Measurements from ENCODE around the gene LIN7A. TPM values are rescaled to one million over a fixed set of nuclear protein-coding genes. Genes with fewer than 3 reads are reported as not detected.
A peak's percentile ranks its signal among the peaks of the same experiment; 100 is the strongest.

The LIN7A gene
- total RNA-seq, 4 donors from 2014 or later, result 5.0 to 28.2 (median 20.7) TPM

GRCh38 chr12:80946591-80946990 is 8.9 kb upstream of the LIN7A start:
- no peaks in the 10 kb centered on the region for H3K27me3 ChIP-seq
- H3K4me3 ChIP-seq, result no peak overlapping the region
- H3K9me3 ChIP-seq, result no peaks in the 10 kb centered on the region
- no peaks in the 10 kb centered on the region for H3K4me1 ChIP-seq
- H3K27ac ChIP-seq, result no peak overlapping the region
- no peaks in the 10 kb centered on the region for H3K36me3 ChIP-seq
- no peak for TF ChIP-seq POLR2A (IDR thresholded peaks at IDR 0.05)
- TF ChIP-seq CTCF (IDR thresholded peaks at IDR 0.05), result peak in 3 of 6 experiments; percentile 30 to 51 (median 43)
- DNase-seq, result no peak

- no peak for DNase-seq
- Histone ChIP-seq H3K27me3 (no peaks in the 10 kb centered on the region), H3K27ac (no peak overlapping the region), H3K4me3 (no peak overlapping the region), H3K9me3 (no peaks in the 10 kb centered on the region), H3K4me1 (no peaks in the 10 kb centered on the region), H3K36me3 (no peaks in the 10 kb centered on the region)
- TF ChIP-seq POLR2A (IDR thresholded peaks at IDR 0.05) (no peak), CTCF (IDR thresholded peaks at IDR 0.05) (no peak)
Measured at GRCh38 chr12:80943338-80943737, 5.6 kb upstream of the LIN7A start.

GRCh38 chr12:80941916-80942315 is 4.2 kb upstream of the LIN7A start:
- Histone ChIP-seq H3K27me3 (no peaks in the 10 kb centered on the region), H3K27ac (no peak overlapping the region), H3K36me3 (no peaks in the 10 kb centered on the region), H3K9me3 (no peaks in the 10 kb centered on the region), H3K4me3 (no peak overlapping the region), H3K4me1 (no peaks in the 10 kb centered on the region)
- TF ChIP-seq POLR2A (IDR thresholded peaks at IDR 0.05), result no peak
- TF ChIP-seq CTCF (IDR thresholded peaks at IDR 0.05), result no peak
- no peak for DNase-seq

- no peaks in the 10 kb centered on the region for H3K9me3 ChIP-seq
- H3K36me3 ChIP-seq, result no peaks in the 10 kb centered on the region
- no peak for DNase-seq
- no peaks in the 10 kb centered on the region for H3K27me3 ChIP-seq
- TF ChIP-seq POLR2A (IDR thresholded peaks at IDR 0.05) (no peak), CTCF (IDR thresholded peaks at IDR 0.05) (no peak)
- H3K4me1 ChIP-seq, result no peaks in the 10 kb centered on the region
- no peak overlapping the region for H3K4me3 ChIP-seq
- H3K27ac ChIP-seq, result no peak overlapping the region
Measured at GRCh38 chr12:80939231-80939950, 1.7 kb upstream of the LIN7A start.

- no peak for DNase-seq
- Histone ChIP-seq H3K27ac (no peak overlapping the region), H3K27me3 (no peaks in the 10 kb centered on the region), H3K9me3 (no peaks in the 10 kb centered on the region), H3K4me1 (no peaks in the 10 kb centered on the region), H3K4me3 (peak overlapping the region in 2 of 4 donors; percentile 29 to 93), H3K36me3 (no peaks in the 10 kb centered on the region)
- TF ChIP-seq CTCF (IDR thresholded peaks at IDR 0.05) (no peak), POLR2A (IDR thresholded peaks at IDR 0.05) (no peak)
Measured at GRCh38 chr12:80938397-80938796, 663 bp upstream of the LIN7A start.
